ENCODE measurements around the gene MBD2.
"Not testable (repeated sequence)": the region's sequence is repeated elsewhere in the genome, so short reads cannot be mapped to it uniquely, and the experiment has no call there.

MBD2 gene

GRCh38 chr18:54222922-54223567 is 1.4 kb downstream of the MBD2 start:
- H3K27ac Mint-ChIP-seq, result peak overlapping the region; percentile 98
- H3K27me3 Mint-ChIP-seq, result no peaks in the 10 kb centered on the region
- H3K36me3 Mint-ChIP-seq, result peaks cover 8% of the 10 kb centered on the region
- H3K4me3 Mint-ChIP-seq, result peak overlapping the region; percentile 97
- H3K9me3 Mint-ChIP-seq (ENCODE audit: low read depth), result no peaks in the 10 kb centered on the region
- H3K4me1 Mint-ChIP-seq (ENCODE audit: low read depth), result peaks cover 54% of the 10 kb centered on the region

- Mint-ChIP-seq H3K36me3 (peaks cover 8% of the 10 kb centered on the region), H3K27me3 (no peaks in the 10 kb centered on the region), H3K4me3 (peak overlapping the region; percentile 27), H3K4me1 (ENCODE audit: low read depth) (peaks cover 71% of the 10 kb centered on the region), H3K9me3 (ENCODE audit: low read depth) (no peaks in the 10 kb centered on the region), H3K27ac (peak overlapping the region; percentile 46)
Measured at GRCh38 chr18:54220406-54220805, 4.1 kb downstream of the MBD2 start.

- H3K27ac Mint-ChIP-seq, result not testable (repeated sequence)
Measured at GRCh38 chr18:54218803-54219202, 5.7 kb downstream of the MBD2 start.

DNA sequence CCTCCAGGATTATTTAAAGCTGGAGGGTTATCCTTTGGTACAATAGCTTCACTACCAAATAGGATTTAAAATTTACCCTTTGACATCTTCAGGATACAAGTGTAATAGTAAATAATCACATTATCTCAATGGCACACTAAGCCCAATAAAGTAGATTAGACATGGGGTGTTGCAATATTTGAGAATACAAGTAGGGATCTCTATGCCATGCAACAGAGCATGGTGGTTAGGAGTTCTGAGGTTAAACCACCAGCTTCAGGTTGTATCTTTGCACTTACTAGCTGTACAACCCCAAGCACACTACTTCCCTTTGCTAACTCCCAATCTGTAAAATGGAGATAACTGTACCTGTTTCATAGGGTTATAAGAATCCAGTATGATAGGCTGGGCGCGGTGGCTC is 6.2 kb downstream of the MBD2 start:
- Mint-ChIP-seq H3K36me3 (peaks cover 10% of the 10 kb centered on the region), H3K9me3 (ENCODE audit: low read depth) (no peaks in the 10 kb centered on the region), H3K4me1 (ENCODE audit: low read depth) (peaks cover 72% of the 10 kb centered on the region), H3K4me3 (no peak overlapping the region), H3K27ac (no peak overlapping the region), H3K27me3 (no peaks in the 10 kb centered on the region)

More at GRCh38 chr18:54218803-54219202, 5.7 kb downstream of the MBD2 start:
- Mint-ChIP-seq H3K4me1 (ENCODE audit: low read depth) (peaks cover 72% of the 10 kb centered on the region), H3K36me3 (peaks cover 10% of the 10 kb centered on the region)
- H3K4me3 Mint-ChIP-seq; H3K27me3 Mint-ChIP-seq; H3K9me3 Mint-ChIP-seq (ENCODE audit: low read depth): not testable (repeated sequence)

- Mint-ChIP-seq H3K9me3 (ENCODE audit: low read depth) (no peaks in the 10 kb centered on the region), H3K36me3 (peaks cover 10% of the 10 kb centered on the region), H3K27me3 (no peaks in the 10 kb centered on the region), H3K27ac (no peak overlapping the region), H3K4me3 (no peak overlapping the region), H3K4me1 (ENCODE audit: low read depth) (peaks cover 65% of the 10 kb centered on the region)
Measured at GRCh38 chr18:54217624-54218023, 6.8 kb downstream of the MBD2 start.

DNA sequence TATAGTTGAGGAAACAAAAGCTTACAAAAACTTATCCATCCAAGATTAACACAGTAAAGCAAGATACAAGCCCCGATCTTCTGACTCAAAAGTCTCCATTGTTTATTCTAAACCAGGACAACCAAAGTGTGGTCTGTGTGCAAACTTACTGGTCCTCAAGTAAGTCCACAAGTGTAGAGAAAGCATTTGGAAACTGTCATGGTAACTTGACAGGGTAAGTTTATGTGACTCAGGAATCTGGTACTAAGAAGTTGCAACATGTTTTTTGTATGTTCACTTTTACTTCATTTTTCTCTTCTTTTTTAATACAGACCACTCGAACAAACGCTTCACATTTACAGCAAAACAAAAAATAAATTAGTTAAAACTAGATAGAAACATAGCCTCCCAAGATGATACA is 9.4 kb downstream of the MBD2 start:
- H3K9me3 Mint-ChIP-seq (ENCODE audit: low read depth), result no peaks in the 10 kb centered on the region
- no peak overlapping the region for H3K27ac Mint-ChIP-seq
- H3K36me3 Mint-ChIP-seq, result peaks cover 3% of the 10 kb centered on the region
- peaks cover 66% of the 10 kb centered on the region for H3K4me1 Mint-ChIP-seq (ENCODE audit: low read depth)
- H3K4me3 Mint-ChIP-seq, result no peak overlapping the region
- no peaks in the 10 kb centered on the region for H3K27me3 Mint-ChIP-seq

- H3K4me3 Mint-ChIP-seq, result peak overlapping the region; percentile 9
- peak overlapping the region; percentile 64 for H3K27ac Mint-ChIP-seq
Measured at GRCh38 chr18:54210463-54210862, 14.0 kb downstream of the MBD2 start.

DNA sequence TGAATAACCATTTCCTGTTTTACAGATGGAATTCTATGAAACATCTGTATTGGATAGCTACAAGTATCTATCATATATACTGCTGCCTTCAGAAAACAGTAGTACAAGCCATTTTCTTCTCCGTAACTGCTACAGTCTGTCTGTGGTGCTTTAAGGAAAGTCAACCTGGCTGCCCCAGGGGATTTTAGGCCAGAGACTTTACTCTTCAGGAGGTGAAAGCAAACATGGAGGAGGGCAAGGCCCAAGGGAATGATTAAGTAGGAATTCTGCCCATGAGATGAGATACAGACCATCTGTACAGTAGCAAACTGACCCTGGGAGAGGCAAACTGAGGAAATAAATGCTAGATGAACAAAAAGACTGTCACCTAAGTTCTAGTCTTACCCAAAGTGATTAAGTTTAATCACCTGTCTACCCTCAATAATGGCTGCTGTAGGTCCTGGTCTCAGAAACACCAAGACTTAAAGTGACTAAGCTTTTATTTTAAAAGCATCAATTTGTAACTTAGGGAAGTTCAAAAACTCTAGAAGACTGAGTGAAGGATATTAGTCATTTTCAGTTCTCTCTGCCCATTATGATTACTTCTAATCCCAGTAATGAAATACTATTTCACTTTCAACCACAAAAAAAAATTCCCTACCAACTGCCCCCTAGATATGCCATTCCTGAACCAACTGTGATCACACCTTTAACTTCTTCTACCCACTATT is 14.8 kb downstream of the MBD2 start:
- Mint-ChIP-seq H3K27ac (peak overlapping the region; percentile 80), H3K36me3 (no peaks in the 10 kb centered on the region), H3K27me3 (no peaks in the 10 kb centered on the region), H3K4me1 (ENCODE audit: low read depth) (peaks cover 60% of the 10 kb centered on the region), H3K4me3 (peak overlapping the region; percentile 53), H3K9me3 (ENCODE audit: low read depth) (no peaks in the 10 kb centered on the region)

More at GRCh38 chr18:54210463-54210862, 14.0 kb downstream of the MBD2 start:
- no peaks in the 10 kb centered on the region for H3K9me3 Mint-ChIP-seq (ENCODE audit: low read depth)
- peaks cover 62% of the 10 kb centered on the region for H3K4me1 Mint-ChIP-seq (ENCODE audit: low read depth)
- peaks cover 3% of the 10 kb centered on the region for H3K36me3 Mint-ChIP-seq
- H3K27me3 Mint-ChIP-seq, result no peaks in the 10 kb centered on the region

- peaks cover 2% of the 10 kb centered on the region for H3K36me3 Mint-ChIP-seq
- peaks cover 44% of the 10 kb centered on the region for H3K4me1 Mint-ChIP-seq (ENCODE audit: low read depth)
- peak overlapping the region; percentile 22 for H3K4me3 Mint-ChIP-seq
Measured at GRCh38 chr18:54206447-54206846, 18.0 kb downstream of the MBD2 start.

DNA sequence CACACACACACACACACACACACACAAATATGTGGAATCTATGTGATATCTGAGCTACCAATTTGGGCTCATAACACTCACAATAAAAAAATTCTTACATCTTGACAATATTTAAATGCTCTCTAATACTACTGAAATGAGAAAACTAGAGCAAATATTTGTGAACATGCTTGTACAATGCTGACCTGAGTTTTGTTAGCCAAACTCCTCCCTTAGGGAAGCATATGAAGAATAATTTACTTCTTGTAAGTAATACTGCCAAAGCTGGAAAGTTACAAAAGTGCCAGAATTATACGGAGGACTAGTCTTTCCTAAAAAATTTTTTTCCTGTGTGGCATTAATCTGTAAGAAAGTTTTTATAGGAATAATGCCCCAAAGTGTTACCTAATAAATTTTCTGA is 18.5 kb downstream of the MBD2 start:
- Mint-ChIP-seq H3K9me3 (ENCODE audit: low read depth) (no peaks in the 10 kb centered on the region), H3K4me3 (no peak overlapping the region), H3K27ac (no peak overlapping the region), H3K27me3 (no peaks in the 10 kb centered on the region), H3K36me3 (peaks cover 6% of the 10 kb centered on the region), H3K4me1 (ENCODE audit: low read depth) (peaks cover 41% of the 10 kb centered on the region)

More at GRCh38 chr18:54206447-54206846, 18.0 kb downstream of the MBD2 start:
- Mint-ChIP-seq H3K27ac (peak overlapping the region; percentile 58), H3K9me3 (ENCODE audit: low read depth) (no peaks in the 10 kb centered on the region), H3K27me3 (no peaks in the 10 kb centered on the region)

GRCh38 chr18:54205448-54205847 is 19.0 kb downstream of the MBD2 start:
- not testable (repeated sequence) for H3K36me3 Mint-ChIP-seq; H3K4me3 Mint-ChIP-seq; H3K27ac Mint-ChIP-seq; H3K9me3 Mint-ChIP-seq (ENCODE audit: low read depth); H3K27me3 Mint-ChIP-seq
- peaks cover 39% of the 10 kb centered on the region for H3K4me1 Mint-ChIP-seq (ENCODE audit: low read depth)

GRCh38 chr18:54204883-54205282 is 19.6 kb downstream of the MBD2 start:
- Mint-ChIP-seq H3K4me1 (ENCODE audit: low read depth) (peaks cover 34% of the 10 kb centered on the region), H3K9me3 (ENCODE audit: low read depth) (no peaks in the 10 kb centered on the region), H3K27ac (peak overlapping the region; percentile 17), H3K4me3 (no peak overlapping the region), H3K27me3 (no peaks in the 10 kb centered on the region), H3K36me3 (peaks cover 6% of the 10 kb centered on the region)

- no peaks in the 10 kb centered on the region for H3K27me3 Mint-ChIP-seq
- H3K4me1 Mint-ChIP-seq (ENCODE audit: low read depth), result peaks cover 28% of the 10 kb centered on the region
- peaks cover 11% of the 10 kb centered on the region for H3K36me3 Mint-ChIP-seq
- no peak overlapping the region for H3K4me3 Mint-ChIP-seq
- no peaks in the 10 kb centered on the region for H3K9me3 Mint-ChIP-seq (ENCODE audit: low read depth)
- no peak overlapping the region for H3K27ac Mint-ChIP-seq
Measured at GRCh38 chr18:54203914-54204313, 20.6 kb downstream of the MBD2 start.

DNA sequence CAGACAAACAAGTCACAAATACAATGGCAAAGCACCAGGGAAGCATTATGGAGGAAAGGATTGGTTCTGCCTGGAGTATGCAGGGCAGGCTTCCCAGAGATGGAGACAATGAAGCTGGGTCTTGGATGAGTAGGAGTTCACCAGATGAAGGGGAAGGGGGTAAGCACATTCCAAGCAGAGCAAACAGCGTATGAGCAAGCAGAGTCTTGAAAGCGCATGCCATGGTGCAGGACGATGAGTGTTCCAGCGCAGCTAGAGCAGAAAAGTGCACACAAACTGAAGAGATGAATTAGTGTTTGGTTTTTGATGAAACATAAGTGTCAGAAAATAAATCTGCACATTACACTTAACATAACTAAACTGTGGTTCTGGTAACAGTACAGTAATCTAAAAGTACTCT is 21.6 kb downstream of the MBD2 start:
- Mint-ChIP-seq H3K27me3 (no peaks in the 10 kb centered on the region), H3K27ac (peak overlapping the region; percentile 37), H3K36me3 (peaks cover 13% of the 10 kb centered on the region), H3K4me3 (no peak overlapping the region), H3K4me1 (ENCODE audit: low read depth) (peaks cover 23% of the 10 kb centered on the region), H3K9me3 (ENCODE audit: low read depth) (no peaks in the 10 kb centered on the region)

DNA sequence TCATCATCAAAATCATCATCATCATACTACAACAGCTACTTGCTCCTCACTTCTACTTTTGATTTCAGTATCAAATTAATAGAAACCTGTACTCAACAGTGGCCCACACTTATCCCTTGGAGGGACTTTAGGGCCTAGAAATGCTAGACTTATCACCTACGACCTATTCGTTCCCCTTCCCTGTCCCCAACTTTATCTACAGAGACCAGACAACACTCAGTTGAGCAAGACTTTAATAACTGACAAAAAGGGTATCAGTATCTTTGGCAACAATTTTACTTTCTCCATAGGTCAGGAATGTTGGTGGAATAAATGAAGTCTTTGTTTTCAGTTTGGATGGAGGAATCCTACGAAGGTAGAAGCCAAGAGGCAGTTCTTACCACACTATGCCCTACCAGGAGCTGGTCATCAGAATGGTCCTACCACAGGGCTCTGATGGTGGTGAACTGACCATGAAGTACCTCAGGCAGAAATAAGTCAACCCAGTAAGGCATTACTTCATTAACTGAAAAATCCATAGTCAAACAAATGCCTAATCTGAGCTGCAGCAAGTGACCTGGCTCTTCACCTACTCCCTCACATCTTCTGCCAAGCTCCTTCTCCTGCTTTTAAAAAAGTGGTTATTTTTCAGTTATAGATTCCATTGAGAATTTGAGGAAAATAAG is 26.6 kb downstream of the MBD2 start:
- Mint-ChIP-seq H3K4me1 (ENCODE audit: low read depth) (peaks cover 8% of the 10 kb centered on the region), H3K9me3 (ENCODE audit: low read depth) (no peaks in the 10 kb centered on the region), H3K36me3 (peaks cover 21% of the 10 kb centered on the region), H3K27ac (no peak overlapping the region), H3K27me3 (no peaks in the 10 kb centered on the region), H3K4me3 (no peak overlapping the region)

Measured in activated naive CD8-positive, alpha-beta T cell (primary cell).